OCI-LY7 (cell line): ENCODE results near the gene TRABD2B. TPM values are rescaled to one million over a fixed set of nuclear protein-coding genes. Genes with fewer than 3 reads are reported as not detected.

Experiments
- BruUV-seq: library from RNA; stranded (reverse); fragments of 400-500 nt; replicated peaks from 2 replicates; lab custom pipeline; 2021; lab: Mats Ljungman, UMichigan
- CTCF ChIA-PET: fragments of 300-600 bp; sonication (Branson Sonifier 250); formaldehyde crosslinking; loops from one replicate; lab custom pipeline; 2022; ENCODE audit warnings: antibody characterized with exemption; ENCODE audit not compliant: unreplicated experiment; lab: Charles Lee
- POLR2A ChIA-PET: fragments of 300-600 bp; sonication (Branson Sonifier 250); formaldehyde crosslinking; loops from one replicate; lab custom pipeline; 2022; ENCODE audit warnings: antibody characterized with exemption; lab: Charles Lee
- DNase-seq: peaks from one replicate; pipeline ENCODE4 v3.0.0-alpha.2; 2015; ENCODE audit warnings: low spot score
- H2AFZ ChIP-seq: fragments of 200-600 bp; sonication (generic), shearing (Covaris generic); 2 replicates; pipeline ENCODE4 v1.6.1; 2014; ENCODE audit warnings: mild to moderate bottlenecking, antibody characterized with exemption, low read length, moderate library complexity
- H3K27ac ChIP-seq: fragments of 200-600 bp; sonication (generic); 2 replicates; pipeline ENCODE4 v1.5.1; 2014; ENCODE audit warnings: mixed run types, low read depth, mild to moderate bottlenecking, moderate library complexity, low read length, inconsistent platforms; ENCODE audit not compliant: poor library complexity, severe bottlenecking
- H3K36me3 ChIP-seq: fragments of 200-600 bp; sonication (generic); 2 replicates; pipeline ENCODE4 v1.6.1; 2014; ENCODE audit warnings: mild to moderate bottlenecking, antibody characterized with exemption, low read length, moderate library complexity, mixed read lengths; ENCODE audit not compliant: insufficient read depth
- H3K4me1 ChIP-seq: fragments of 200-600 bp; sonication (generic); 2 replicates; pipeline ENCODE4 v1.5.1; 2014; ENCODE audit warnings: mild to moderate bottlenecking, low read length; ENCODE audit not compliant: insufficient read depth, poor library complexity, severe bottlenecking
- H3K4me2 ChIP-seq: fragments of 200-600 bp; sonication (generic); 2 replicates; pipeline ENCODE4 v1.6.1; 2014; ENCODE audit warnings: mild to moderate bottlenecking, low read length
- H3K4me3 ChIP-seq: fragments of 200-600 bp; sonication (generic); 2 replicates; pipeline ENCODE4 v1.5.1; 2014; ENCODE audit warnings: mild to moderate bottlenecking, low read depth, low read length; ENCODE audit not compliant: poor library complexity, severe bottlenecking
- H3K79me2 ChIP-seq: fragments of 200-600 bp; sonication (generic); 2 replicates; pipeline ENCODE4 v1.6.1; 2016; ENCODE audit warnings: low read depth, mild to moderate bottlenecking, low read length, moderate library complexity, mixed read lengths; ENCODE audit not compliant: insufficient read depth
- H3K9me2 ChIP-seq: fragments of 200-600 bp; sonication (generic); 2 replicates; pipeline ENCODE4 v1.6.1; 2016; ENCODE audit warnings: mild to moderate bottlenecking, low read length, mixed read lengths; ENCODE audit not compliant: insufficient read depth
- H3K9me3 ChIP-seq: fragments of 200-600 bp; sonication (generic); 2 replicates; pipeline ENCODE4 v1.6.1; 2014; ENCODE audit warnings: mild to moderate bottlenecking, mixed run types, low read length, mixed read lengths
- H4K20me1 ChIP-seq: fragments of 200-600 bp; sonication (generic); 2 replicates; pipeline ENCODE4 v1.6.1; 2014; ENCODE audit warnings: mild to moderate bottlenecking, antibody characterized with exemption, low read length, moderate library complexity, mixed read lengths; ENCODE audit not compliant: insufficient read depth
- CTCF ChIP-seq: fragments of 200-600 bp; sonication (generic); conservative IDR thresholded peaks from 2 replicates; pipeline ENCODE4 v1.5.1; 2014; ENCODE audit warnings: mild to moderate bottlenecking, antibody characterized with exemption, low read length, moderate library complexity, mixed read lengths
- EZH2phosphoT487 ChIP-seq: fragments of 200-600 bp; sonication (generic); IDR thresholded peaks from 2 replicates; pipeline ENCODE4 v1.6.1; 2018; ENCODE audit warnings: low read depth, borderline replicate concordance, mild to moderate bottlenecking, mixed run types, antibody characterized with exemption, low read length, moderate library complexity, mixed read lengths
- intact Hi-C: fragments of 100-400 bp; cut with micrococcal nuclease; formaldehyde crosslinking; loops from one replicate; pipeline ENCODE4 v1.10.0; 2022; ENCODE audit not compliant: unreplicated experiment
- total RNA-seq, 2 experiments: library from RNA; depleted of rRNA in 1 of 2; stranded (reverse); fragments of >200 nt in 1 of 2; shearing (Covaris generic) in 1 of 2; gene quantifications; 2 replicates each; pipeline ENCODE4 v1.2.3, GENCODE V29; 2014 to 2022

Gene TRABD2B
- total RNA-seq, 2 experiments from 2014 or later = not detected

GRCh38 chr1:47912756-47913155 is 84.4 kb downstream of the TRABD2B start:
- no peak overlapping the region for H3K4me2 ChIP-seq
- no peak overlapping the region for H3K4me3 ChIP-seq
- no peaks in the 10 kb centered on the region for H3K79me2 ChIP-seq
- no peaks in the 10 kb centered on the region for H3K9me2 ChIP-seq
- BruUV-seq = no TSS peak
- ChIA-PET CTCF (no interaction called here), POLR2A (no interaction called here)
- no peaks in the 10 kb centered on the region for H3K4me1 ChIP-seq
- intact Hi-C loops = no loop called here
- no peaks in the 10 kb centered on the region for H4K20me1 ChIP-seq
- DNase-seq = no peak
- no peak for TF ChIP-seq CTCF
- TF ChIP-seq EZH2phosphoT487 = no peak
- H2AFZ ChIP-seq = no peak overlapping the region
- no peak overlapping the region for H3K27ac ChIP-seq
- no peaks in the 10 kb centered on the region for H3K9me3 ChIP-seq
- no peaks in the 10 kb centered on the region for H3K36me3 ChIP-seq

- no peaks in the 10 kb centered on the region for H3K4me1 ChIP-seq
- no TSS peak for BruUV-seq
- no peaks in the 10 kb centered on the region for H3K36me3 ChIP-seq
- ChIA-PET POLR2A (no interaction called here), CTCF (no interaction called here)
- H3K4me3 ChIP-seq = no peak overlapping the region
- H3K9me3 ChIP-seq = no peaks in the 10 kb centered on the region
- no peaks in the 10 kb centered on the region for H4K20me1 ChIP-seq
- H3K27ac ChIP-seq = no peak overlapping the region
- no peak for DNase-seq
- no peaks in the 10 kb centered on the region for H3K9me2 ChIP-seq
- intact Hi-C loops = no loop called here
- no peak overlapping the region for H3K4me2 ChIP-seq
- no peak for TF ChIP-seq CTCF
- TF ChIP-seq EZH2phosphoT487 = no peak
- no peaks in the 10 kb centered on the region for H3K79me2 ChIP-seq
- no peak overlapping the region for H2AFZ ChIP-seq
Observed at GRCh38 chr1:47911892-47912291, 85.3 kb downstream of the TRABD2B start.

DNA sequence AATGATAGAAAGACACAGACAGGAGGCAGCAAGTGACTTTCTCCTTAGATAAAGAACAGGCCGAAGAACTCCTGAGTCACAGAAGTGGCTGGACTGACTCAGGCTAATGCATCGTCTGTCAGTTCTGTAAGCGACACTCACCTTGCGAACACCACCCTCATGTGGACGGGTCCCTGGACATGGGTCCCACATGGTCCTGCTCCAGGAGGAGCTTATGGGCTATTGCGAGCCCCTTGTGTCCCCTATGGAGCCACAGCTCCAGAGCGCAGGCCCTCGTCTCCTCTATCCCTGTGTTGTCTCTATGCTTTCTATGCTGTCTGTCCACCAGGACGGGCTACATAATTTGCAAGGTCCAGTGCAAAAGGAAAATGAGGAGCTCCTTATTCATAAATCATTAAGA is 85.8 kb downstream of the TRABD2B start:
- intact Hi-C loops = no loop called here
- Histone ChIP-seq H3K9me3 (no peaks in the 10 kb centered on the region), H4K20me1 (no peaks in the 10 kb centered on the region), H2AFZ (no peak overlapping the region), H3K79me2 (no peaks in the 10 kb centered on the region), H3K4me2 (no peak overlapping the region), H3K9me2 (no peaks in the 10 kb centered on the region), H3K4me3 (no peak overlapping the region), H3K27ac (no peak overlapping the region), H3K4me1 (no peaks in the 10 kb centered on the region), H3K36me3 (no peaks in the 10 kb centered on the region)
- DNase-seq = no peak
- ChIA-PET CTCF (no interaction called here), POLR2A (no interaction called here)
- no peak for TF ChIP-seq EZH2phosphoT487
- no peak for TF ChIP-seq CTCF
- BruUV-seq = no TSS peak
